K562 (cell line): ENCODE measurements around the gene BCL2L15. TPM values are rescaled to one million over a fixed set of nuclear protein-coding genes. Genes with fewer than 3 reads are reported as not detected.

ENCODE experiments used
- CREM ChIP-seq: IDR thresholded peaks from 2 replicates; pipeline ENCODE4 v1.6.1; 2014; ENCODE audit warnings: antibody characterized with exemption, low read depth
- CTBP1 ChIP-seq: fragments of 450-650 bp; IDR thresholded peaks from 2 replicates; pipeline ENCODE4 v1.6.1; 2016; ENCODE audit warnings: borderline replicate concordance
- DDX20 ChIP-seq: fragments of 450-650 bp; IDR thresholded peaks from 2 replicates; pipeline ENCODE4 v1.6.1; 2016; ENCODE audit warnings: missing genetic modification characterization, low read depth, mild to moderate bottlenecking, missing compliant biosample characterization, moderate library complexity
- FOSL1 ChIP-seq: fragments of 200-800 bp; sonication (Bioruptor generic); conservative IDR thresholded peaks from 2 replicates; pipeline ENCODE4 v1.6.1; 2016; ENCODE audit warnings: missing genetic modification characterization, missing compliant biosample characterization
- KDM2B ChIP-seq: fragments of 250-450 bp; sonication (Bioruptor Pico); IDR thresholded peaks from 2 replicates; pipeline ENCODE4 v1.8.0; 2021; ENCODE audit warnings: mild to moderate bottlenecking, moderate library complexity
- MCM2 ChIP-seq: fragments of 450-650 bp; IDR thresholded peaks from 2 replicates; pipeline ENCODE4 v1.6.1; 2017; ENCODE audit warnings: low read depth, mild to moderate bottlenecking
- MGA ChIP-seq: fragments of 450-650 bp; IDR thresholded peaks from 2 replicates; pipeline ENCODE4 v1.6.1; 2016; ENCODE audit warnings: mild to moderate bottlenecking, moderate library complexity
- RAD21 ChIP-seq, 2 experiments: fragments of 250-450 bp in 1 of 2; fragments of 450-650 bp in 1 of 2; sonication (Bioruptor Pico) in 1 of 2; formaldehyde crosslinking in 1 of 2; IDR thresholded peaks in 1 of 2; conservative IDR thresholded peaks in 1 of 2; 2 replicates each; pipeline versions ENCODE4 v1.4.0 to v1.8.0; 2020 to 2022; ENCODE audit warnings: mild to moderate bottlenecking in 2 of 2, moderate library complexity in 1 of 2
- RB1 ChIP-seq: fragments of 450-650 bp; IDR thresholded peaks from 2 replicates; pipeline ENCODE4 v1.6.1; 2017; ENCODE audit warnings: low read depth, mild to moderate bottlenecking
- SMC3 ChIP-seq: conservative IDR thresholded peaks from 2 replicates; pipeline ENCODE4 v1.6.1; 2011; ENCODE audit warnings: low read depth, low read length, improper control_type of control experiment; ENCODE audit not compliant: insufficient read depth
- ZMIZ1 ChIP-seq, 2 experiments: fragments of 150-350 bp in 1 of 2; IDR thresholded peaks; 2 replicates each; pipeline ENCODE4 v1.6.1; 2012 to 2016; ENCODE audit warnings: low read depth in 2 of 2, low read length in 2 of 2, mild to moderate bottlenecking in 1 of 2, moderate library complexity in 1 of 2
- ZNF717 ChIP-seq: fragments of 250-450 bp; sonication (Bioruptor Pico); IDR thresholded peaks from 2 replicates; pipeline ENCODE4 v1.5.0; 2021
- polyA plus RNA-seq, 8 experiments: library from polyadenylated mRNA; depleted of rRNA in 4 of 8; stranded (reverse) in 5 of 8; unstranded in 3 of 8; fragments of >200 nt; fragmentation: Nextera tagmentation in 2 of 8; fragmentation: Illumina TruSeq in 1 of 8; extraction: Ambion mirVana in 2 of 8; extraction: Trizol in 1 of 8; gene quantifications; 2 replicates each; pipeline versions ENCODE4 v1.2.1 to v1.2.3, GENCODE V29; 2011 to 2014; ENCODE audit warnings: inconsistent platforms in 1 of 8, missing spikeins in 1 of 8
- total RNA-seq, 7 experiments: library from RNA; depleted of rRNA in 6 of 7; stranded (reverse); fragments of >200 nt in 6 of 7; fragmentation: Illumina TruSeq in 2 of 7; extraction: Trizol in 2 of 7; gene quantifications; 2 replicates each; pipeline versions ENCODE4 v1.2.1 to v1.2.3, GENCODE V29; 2011 to 2021; ENCODE audit warnings: low replicate concordance in 1 of 7

The BCL2L15 gene
- total and polyA plus RNA-seq, 9 of the 15 experiments (the other 6 are each of a cell fraction or from before 2014, with no cell fraction given) = 0.06 to 0.42 (median 0.28) TPM; not detected in 1

GRCh38 chr1:113928941-113929749, 41.8 kb upstream of the BCL2L15 start, which contains the start of gene HIPK1 (continued):
- TF ChIP-seq SMC3 (0 out of 2 replicates have a peak, but pooled peaks have one; percentile 7), CREM (peak; percentile 87), FOSL1 (tag) (peak; percentile 56; the same call in 1 of the 2 replicates), KDM2B (0 out of 2 replicates have a peak, but pooled peaks have one; percentile 16), RB1 (peak; percentile 86), RAD21 (CRISPR knock-in tag; conservative IDR thresholded peaks at IDR 0.05 in 1 of 2, IDR thresholded peaks at IDR 0.05 in 1 of 2) (peak; percentile 3 to 10; a peak in 1 of 4 replicates), ZNF717 (no peak), MCM2 (no peak), MGA (no peak), ZMIZ1 (IDR thresholded peaks at IDR 0.05; ENCODE audit: low read depth in 2 of 2, low read length in 2 of 2) (peak; percentile 62 to 91), DDX20 (tag) (no peak), CTBP1 (peak; percentile 83; the same call in 1 of the 2 replicates)
